B cell (primary cell): ENCODE results near the gene C5orf15. TPM values are rescaled to one million over a fixed set of nuclear protein-coding genes. Genes with fewer than 3 reads are reported as not detected.
A peak's percentile ranks its signal among the peaks of the same experiment; 100 is the strongest.

Experiments
- ATAC-seq: fragments of 200-7000 bp; cut with Tn5 transposase; one replicate; pipeline ENCODE4 v1.10.0; 2021; ENCODE audit warnings: low read depth, mild to moderate bottlenecking, moderate number of reproducible peaks, moderate library complexity
- CTCF ChIA-PET: fragments of 350-600 bp; sonication (Branson Sonifier 250); formaldehyde crosslinking; loops from one replicate; lab custom pipeline; 2021; ENCODE audit warnings: antibody characterized with exemption, inconsistent platforms; lab: Charles Lee
- POLR2A ChIA-PET: fragments of 350-600 bp; sonication (Branson Sonifier 250); formaldehyde crosslinking; loops from one replicate; lab custom pipeline; 2021; ENCODE audit warnings: antibody characterized with exemption; lab: Charles Lee
- DNase-seq: peaks from one replicate; pipeline ENCODE4 v3.0.0; 2013
- H2AFZ ChIP-seq: 2 replicates; pipeline ENCODE4 v1.6.1; 2012; ENCODE audit warnings: mild to moderate bottlenecking, low read depth, low read length; ENCODE audit not compliant: insufficient read depth, poor library complexity, severe bottlenecking
- H3K27ac ChIP-seq, 2 donors: 1 replicate in 1 of 2; 2 replicates in 1 of 2; pipeline ENCODE4 v1.5.1; 2012 to 2013; ENCODE audit warnings: low read length in 2 of 2, mild to moderate bottlenecking in 2 of 2, moderate library complexity in 1 of 2
- H3K27me3 ChIP-seq, 4 experiments: fragments of 200-600 bp in 1 of 4; sonication (generic) in 1 of 4; replicated peaks in 1 of 4; 1 replicate in 2 of 4; 2 replicates in 2 of 4; pipeline versions ENCODE4 v1.6.1 to v1.7.0; 2013 to 2016; ENCODE audit warnings: low read length in 3 of 4, mild to moderate bottlenecking in 2 of 4, mixed read lengths in 1 of 4, moderate library complexity in 1 of 4; ENCODE audit not compliant: insufficient read depth in 4 of 4, control insufficient read depth in 3 of 4; ENCODE audit errors: control extremely low read depth in 1 of 4
- H3K36me3 ChIP-seq, 2 experiments: replicated peaks in 1 of 2; 1 replicate in 1 of 2; 2 replicates in 1 of 2; pipeline versions ENCODE4 v1.6.1 to v1.7.1; 2013; ENCODE audit warnings: low read length in 1 of 2; ENCODE audit not compliant: insufficient read depth in 2 of 2, control insufficient read depth in 1 of 2; ENCODE audit errors: control extremely low read depth in 1 of 2, extremely low read depth in 1 of 2
- H3K4me1 ChIP-seq, 2 donors: fragments of 200-600 bp in 1 of 2; sonication (generic) in 1 of 2; 1 replicate in 1 of 2; 2 replicates in 1 of 2; pipeline versions ENCODE4 v1.5.1 to v1.6.1; 2013 to 2017; ENCODE audit warnings: low read length in 2 of 2; ENCODE audit not compliant: control insufficient read depth in 2 of 2, insufficient read depth in 2 of 2
- H3K4me2 ChIP-seq: replicated peaks from 2 replicates; pipeline ENCODE3; 2012; ENCODE audit warnings: mild to moderate bottlenecking, low read depth, low read length; ENCODE audit not compliant: poor library complexity, severe bottlenecking
- H3K4me3 ChIP-seq, 5 experiments: fragments of 200-600 bp in 1 of 5; sonication (generic) in 1 of 5; 1 replicate in 3 of 5; 2 replicates in 2 of 5; pipeline versions ENCODE4 v1.5.1 to v1.7.0; 2011 to 2016; ENCODE audit warnings: low read length in 4 of 5, mild to moderate bottlenecking in 4 of 5, low read depth in 2 of 5, control low read depth in 1 of 5, moderate library complexity in 1 of 5; ENCODE audit not compliant: insufficient read depth in 1 of 5; ENCODE audit errors: control extremely low read depth in 1 of 5, extremely low read depth in 1 of 5
- H3K79me2 ChIP-seq: fragments of 200-600 bp; sonication (generic); one replicate; pipeline ENCODE4 v1.6.0; 2016; ENCODE audit warnings: low read length; ENCODE audit not compliant: control insufficient read depth, insufficient read depth
- H3K9ac ChIP-seq: fragments of 200-600 bp; sonication (generic); 2 replicates; pipeline ENCODE4 v1.6.1; 2017; ENCODE audit warnings: mild to moderate bottlenecking, low read length, moderate library complexity
- H3K9me3 ChIP-seq, 3 donors: one replicate each; pipeline versions ENCODE4 v1.6.1 to v1.7.1; 2013; ENCODE audit warnings: low read length in 2 of 3; ENCODE audit not compliant: control insufficient read depth in 2 of 3, insufficient read depth in 1 of 3; ENCODE audit errors: control extremely low read depth in 1 of 3
- H4K20me1 ChIP-seq: 2 replicates; pipeline ENCODE4 v1.6.0; 2012; ENCODE audit warnings: mild to moderate bottlenecking, low read length; ENCODE audit not compliant: insufficient read depth, control insufficient read depth, poor library complexity, severe bottlenecking
- H3K27ac Mint-ChIP-seq: one replicate; pipeline ENCODE4 v1.8.0; 2021; ENCODE audit warnings: mixed read lengths
- H3K27me3 Mint-ChIP-seq: one replicate; pipeline ENCODE4 v1.8.0; 2021; ENCODE audit warnings: mixed read lengths
- H3K4me1 Mint-ChIP-seq: one replicate; pipeline ENCODE4 v1.8.0; 2021; ENCODE audit warnings: mixed read lengths
- H3K4me3 Mint-ChIP-seq: one replicate; pipeline ENCODE4 v1.8.0; 2021; ENCODE audit warnings: mixed read lengths
- H3K9me3 Mint-ChIP-seq: one replicate; pipeline ENCODE4 v1.8.0; 2022; ENCODE audit warnings: mixed read lengths; ENCODE audit not compliant: insufficient read depth
- CTCF ChIP-seq: fragments of 200-600 bp; IDR thresholded peaks from one replicate; pipeline ENCODE4 v1.8.0; 2022; ENCODE audit warnings: antibody characterized with exemption, mild to moderate bottlenecking
- EZH2 ChIP-seq: IDR thresholded peaks from 2 replicates; pipeline ENCODE4 v1.6.1; 2012; ENCODE audit warnings: borderline replicate concordance, low read depth, mild to moderate bottlenecking, moderate library complexity, low read length; ENCODE audit not compliant: insufficient read depth, poor library complexity, severe bottlenecking
- WGBS: methylation state at CpG from one replicate; pipeline ENCODE4 v1.1.5; 2013; ENCODE audit warnings: missing lambda C conversion rate; ENCODE audit not compliant: insufficient coverage; 5-methylcytosine and 5-hydroxymethylcytosine counted together
- intact Hi-C: fragments of 100-400 bp; cut with micrococcal nuclease; formaldehyde crosslinking; loops from one replicate; pipeline ENCODE4 v1.10.0; 2022
- polyA minus RNA-seq: library from RNA; depleted of rRNA, polyadenylated mRNA; stranded (reverse); fragments of >200 nt; gene quantifications from 2 replicates; pipeline ENCODE4 v1.2.3, GENCODE V29; 2012
- polyA plus RNA-seq: library from polyadenylated mRNA; depleted of rRNA; stranded (reverse); fragments of >200 nt; gene quantifications from 2 replicates; pipeline ENCODE4 v1.2.3, GENCODE V29; 2012
- total RNA-seq, 2 donors: library from RNA; stranded (reverse); fragments of 120-200 nt in 1 of 2; gene quantifications; 1 replicate in 1 of 2; 2 replicates in 1 of 2; pipeline versions ENCODE4 v1.2.3 to v1.2.4, GENCODE V29; 2013 to 2022

The C5orf15 gene
- 27.4 and 28.2 TPM in 2 replicates for total RNA-seq
- total RNA-seq (2013) = 52.0 TPM
- polyA plus RNA-seq = 22.7 and 38.9 TPM in 2 replicates
- 30.6 and 39.5 TPM in 2 replicates for polyA minus RNA-seq

- H3K27me3 Mint-ChIP-seq = no peaks in the 10 kb centered on the region
- H3K9me3 Mint-ChIP-seq = no peaks in the 10 kb centered on the region
- peak within 1 kb of the TSS; percentile 94 for H3K4me2 ChIP-seq
- H3K4me3 ChIP-seq = peak within 1 kb of the TSS; percentile 82 to 88 (median 85)
- H3K36me3 ChIP-seq = peaks cover 6% of the 10 kb centered on the region in 2 experiments
- peak within 1 kb of the TSS; percentile 95 for H3K4me3 Mint-ChIP-seq
- CTCF ChIA-PET = interaction anchor here (1.6 to 2.0 kb wide), 2 partner anchors 99 to 545 kb away, joined by 5 to 7 read pairs; no protein-coding TSS in a partner anchor
- H3K9ac ChIP-seq = peak within 1 kb of the TSS; percentile 97
- H4K20me1 ChIP-seq = no peaks in the 10 kb centered on the region
- intact Hi-C loops = loop anchor here (1.0 to 10.0 kb wide), 5 partner anchors 35 to 1006 kb away; partner anchors contain the start of genes AFF4, VDAC1 and ZCCHC10
- H3K27ac Mint-ChIP-seq = peak within 1 kb of the TSS; percentile 97
- H3K79me2 ChIP-seq = peaks cover 60% of the 10 kb centered on the region
- peaks cover 52% of the 10 kb centered on the region for H3K4me1 Mint-ChIP-seq
- TF ChIP-seq EZH2 (no peak), CTCF (no peak)
- POLR2A ChIA-PET = interaction anchor here (0.7 to 1.3 kb wide), 5 partner anchors 21 to 98 kb away, joined by 3 to 5 read pairs (median 3); no protein-coding TSS in a partner anchor
- WGBS = 1% methylated on average over 45 of the region's 48 CpGs
- peak; percentile 96 for DNase-seq
- peaks cover 25 to 26% of the 10 kb centered on the region in 2 donors for H3K4me1 ChIP-seq
- peak within 1 kb of the TSS; percentile 88 for H2AFZ ChIP-seq
- H3K27me3 ChIP-seq = no peaks in the 10 kb centered on the region
- H3K9me3 ChIP-seq = peaks cover 0 to 4% (median 0%) of the 10 kb centered on the region in 3 donors
- H3K27ac ChIP-seq = peak within 1 kb of the TSS; percentile 89 to 94
- ATAC-seq = peak; percentile 95
Measured at GRCh38 chr5:133968204-133968980, at the start of gene C5orf15. C5orf15 (minus strand) TSS chr5:133968625; CDS start chr5:133968584, 41 bp downstream.

- Histone ChIP-seq H2AFZ (no peak overlapping the region), H3K4me2 (no peak overlapping the region)
- CTCF ChIA-PET = no interaction called here
Measured at GRCh38 chr5:134008266-134008749, 39.9 kb upstream of the C5orf15 start.

More at GRCh38 chr5:134008266-134008749, 39.9 kb upstream of the C5orf15 start:
- peaks cover 10% of the 10 kb centered on the region for H3K27me3 Mint-ChIP-seq
- H3K4me1 Mint-ChIP-seq = peaks cover 13% of the 10 kb centered on the region
- TF ChIP-seq CTCF (no peak), EZH2 (no peak)
- Histone ChIP-seq H3K27ac (no peak overlapping the region), H3K36me3 (no peaks in the 10 kb centered on the region), H3K27me3 (peaks cover 0 to 3% (median 0%) of the 10 kb centered on the region in 4 experiments), H4K20me1 (peaks cover 1% of the 10 kb centered on the region), H3K4me3 (no peak overlapping the region), H3K9me3 (no peaks in the 10 kb centered on the region), H3K9ac (no peak overlapping the region), H3K79me2 (peaks cover 8% of the 10 kb centered on the region), H3K4me1 (peaks cover 8 to 12% of the 10 kb centered on the region in 2 donors)
- no peak overlapping the region for H3K27ac Mint-ChIP-seq
- ATAC-seq (no peak), DNase-seq (no peak)
- WGBS = no CpG with 5 or more reads among the region's 2 CpGs
- POLR2A ChIA-PET = no interaction called here
- no peaks in the 10 kb centered on the region for H3K9me3 Mint-ChIP-seq
- H3K4me3 Mint-ChIP-seq = no peak overlapping the region
- intact Hi-C loops = no loop called here
